GM10847 (cell line): Measurements from ENCODE around the gene DMXL1.

Source experiments
- POLR2A ChIP-seq: IDR thresholded peaks from 2 replicates; pipeline ENCODE4 v1.6.1; 2011; ENCODE audit not compliant: insufficient read length; ENCODE audit errors: extremely low read depth

Gene DMXL1

DNA sequence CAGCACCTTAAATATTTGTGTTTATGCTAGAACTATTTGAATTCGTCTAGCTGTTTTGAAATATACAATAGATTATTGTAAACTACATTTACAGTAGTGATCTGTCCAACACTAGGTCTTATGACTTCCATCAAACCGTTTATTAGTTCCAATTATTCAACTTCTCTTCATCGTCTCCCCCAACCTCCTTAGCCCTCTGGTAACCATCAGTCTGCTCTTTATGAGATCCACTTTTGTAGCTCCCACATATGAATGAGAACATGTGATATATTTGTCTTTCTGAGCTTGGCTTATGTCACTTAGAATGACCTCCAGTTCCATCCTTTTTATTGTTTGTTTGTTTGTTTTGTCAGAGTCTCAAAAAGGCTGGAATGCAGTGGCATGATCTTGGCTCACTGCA is 11.8 kb downstream of the DMXL1 start:
- no peak for TF ChIP-seq POLR2A

DNA sequence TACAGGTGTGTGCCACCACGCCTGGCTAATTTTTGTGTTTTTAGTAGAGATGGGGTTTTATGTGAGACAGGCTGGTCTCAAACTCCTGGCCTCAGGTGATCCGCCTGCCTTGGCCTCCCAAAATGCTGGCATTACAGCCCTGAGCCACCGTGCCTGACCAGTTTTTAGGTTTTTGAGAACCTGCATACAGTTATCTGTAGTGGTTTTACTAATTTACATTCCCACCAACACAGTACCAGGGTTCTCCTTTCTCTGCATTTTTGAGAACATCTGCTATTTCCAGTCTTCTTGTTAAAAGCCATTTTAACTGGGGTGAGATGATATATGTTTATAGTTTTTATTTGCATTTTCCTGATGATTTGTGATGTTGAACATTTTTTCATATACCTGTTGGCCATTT is 12.8 kb downstream of the DMXL1 start:
- no peak for TF ChIP-seq POLR2A

DNA sequence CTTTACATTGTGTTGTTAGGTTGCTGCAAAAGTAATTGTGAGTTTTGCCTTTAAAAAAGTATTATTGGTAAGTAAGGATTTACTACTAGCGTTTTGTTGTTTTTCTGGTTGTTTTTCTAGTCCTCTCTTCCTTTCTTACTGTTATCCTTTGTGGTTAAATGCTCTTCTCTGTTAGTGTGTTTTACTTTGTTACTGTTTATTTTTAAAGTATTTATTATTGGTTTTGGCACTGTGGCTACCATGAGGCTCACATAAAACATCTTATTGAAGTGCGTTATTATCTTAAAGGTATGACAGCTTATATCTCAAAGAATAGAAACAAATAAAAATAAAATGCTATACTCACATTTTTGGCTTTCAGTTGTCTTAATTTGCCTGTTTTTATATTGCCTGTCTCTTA is 17.6 kb downstream of the DMXL1 start:
- no peak for TF ChIP-seq POLR2A

DNA sequence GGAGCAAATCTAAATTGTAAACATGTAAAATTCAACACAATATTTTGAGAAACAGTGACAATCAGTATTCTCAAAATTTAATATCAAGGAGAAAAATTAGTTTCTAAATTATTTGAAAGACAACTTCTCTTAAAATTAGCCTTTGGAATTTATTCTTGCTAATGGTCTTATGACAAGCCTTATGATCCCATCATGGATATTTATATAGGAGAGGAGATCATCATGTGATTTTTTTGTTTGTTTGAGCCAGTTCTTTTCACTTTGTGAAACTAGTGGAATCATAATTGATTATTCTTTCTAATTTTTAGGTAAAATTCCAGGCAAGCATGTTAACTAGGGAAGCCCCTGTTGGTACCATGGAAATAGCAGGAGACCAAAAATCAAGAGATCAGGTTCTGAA is 24.7 kb downstream of the DMXL1 start:
- TF ChIP-seq POLR2A = no peak

DNA sequence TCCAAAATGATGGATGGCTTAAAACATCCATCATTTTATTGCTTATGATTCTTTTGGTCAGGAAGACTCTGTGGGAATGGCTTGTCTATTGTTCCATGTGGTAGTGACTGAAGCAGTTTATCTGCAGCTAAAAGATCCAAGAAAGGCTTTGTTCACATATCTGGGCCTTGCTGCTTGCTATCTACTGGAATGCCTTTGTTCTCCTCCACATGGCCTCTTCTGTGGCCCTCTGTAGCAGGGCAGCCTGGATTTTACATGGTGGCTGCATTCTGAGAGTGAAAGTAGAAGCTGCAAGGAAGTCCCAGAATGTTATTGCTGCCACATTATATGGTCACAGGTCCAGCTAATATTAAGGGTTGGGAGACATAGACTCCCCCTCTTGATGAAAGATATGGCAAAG is 35.1 kb downstream of the DMXL1 start:
- no peak for TF ChIP-seq POLR2A

GRCh38 chr5:119112151-119112550 is 41.3 kb downstream of the DMXL1 start:
- TF ChIP-seq POLR2A = no peak

- TF ChIP-seq POLR2A = no peak
Measured at GRCh38 chr5:119117237-119117636, 46.4 kb downstream of the DMXL1 start.

DNA sequence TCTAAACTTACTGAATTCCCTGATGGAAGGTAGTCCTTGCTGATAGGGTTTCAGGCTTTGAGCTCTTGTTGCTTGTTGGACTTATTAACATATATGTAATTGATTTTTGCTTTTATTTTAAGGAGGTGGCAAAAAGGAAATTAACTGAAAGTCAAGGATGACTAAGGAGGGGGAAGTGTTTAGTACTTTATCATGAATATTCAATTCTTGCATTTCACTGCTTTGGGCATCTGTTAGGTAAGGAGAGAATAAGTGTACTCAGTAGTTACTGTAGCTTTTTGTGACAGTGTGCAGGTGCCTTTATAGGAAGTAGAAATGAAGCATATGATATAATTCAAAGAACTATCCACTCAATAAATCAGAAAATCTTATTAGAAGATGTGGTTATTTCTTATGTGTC is 47.1 kb downstream of the DMXL1 start:
- TF ChIP-seq POLR2A = no peak

- no peak for TF ChIP-seq POLR2A
Measured at GRCh38 chr5:119120893-119121292, 50.0 kb downstream of the DMXL1 start.

DNA sequence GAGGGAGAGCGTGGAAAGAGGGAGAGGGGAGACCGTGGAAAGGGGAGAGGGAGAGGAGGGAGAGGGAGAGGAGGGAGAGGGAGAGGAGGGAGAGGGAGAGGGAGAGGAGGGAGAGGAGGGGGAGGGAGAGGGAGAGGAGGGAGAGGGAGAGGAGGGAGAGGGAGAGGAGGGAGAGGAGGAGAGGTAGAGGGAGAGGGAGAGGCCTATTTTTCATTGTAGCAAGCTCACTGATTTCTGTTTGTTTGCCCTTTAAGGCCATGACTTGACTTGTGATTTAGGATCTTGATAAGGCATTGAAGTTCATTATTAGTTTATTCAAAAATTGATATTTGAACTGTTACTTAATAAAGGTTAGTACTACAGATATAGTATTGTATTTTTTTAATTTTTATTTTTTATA is 52.4 kb downstream of the DMXL1 start:
- TF ChIP-seq POLR2A = no peak

GRCh38 chr5:119129770-119130169 is 58.9 kb downstream of the DMXL1 start:
- no peak for TF ChIP-seq POLR2A

- TF ChIP-seq POLR2A = no peak
Measured at GRCh38 chr5:119131530-119132304, 60.8 kb downstream of the DMXL1 start.

- TF ChIP-seq POLR2A = no peak
Measured at GRCh38 chr5:119136666-119137318, 65.9 kb downstream of the DMXL1 start.

GRCh38 chr5:119153629-119154028 is 82.7 kb downstream of the DMXL1 start:
- TF ChIP-seq POLR2A = no peak

DNA sequence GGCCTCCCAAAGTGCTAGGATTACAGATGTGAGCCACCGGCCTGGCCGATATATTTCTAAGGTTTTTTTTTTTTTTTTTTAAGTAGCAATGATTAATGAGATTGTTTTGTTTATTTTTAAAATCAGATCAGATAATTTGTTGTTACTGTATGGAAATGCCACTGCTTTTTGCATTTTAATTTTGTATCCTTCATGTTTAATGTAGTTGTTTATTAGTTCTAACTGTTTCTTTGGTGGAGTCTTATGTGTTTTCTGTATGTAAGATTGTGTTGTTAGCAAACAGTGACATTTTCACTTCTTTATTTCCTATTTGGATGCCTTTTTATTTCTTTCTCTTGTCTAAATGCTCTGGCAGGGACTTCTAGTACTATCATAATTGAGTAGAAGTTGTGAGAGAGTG is 87.3 kb downstream of the DMXL1 start:
- no peak for TF ChIP-seq POLR2A

DNA sequence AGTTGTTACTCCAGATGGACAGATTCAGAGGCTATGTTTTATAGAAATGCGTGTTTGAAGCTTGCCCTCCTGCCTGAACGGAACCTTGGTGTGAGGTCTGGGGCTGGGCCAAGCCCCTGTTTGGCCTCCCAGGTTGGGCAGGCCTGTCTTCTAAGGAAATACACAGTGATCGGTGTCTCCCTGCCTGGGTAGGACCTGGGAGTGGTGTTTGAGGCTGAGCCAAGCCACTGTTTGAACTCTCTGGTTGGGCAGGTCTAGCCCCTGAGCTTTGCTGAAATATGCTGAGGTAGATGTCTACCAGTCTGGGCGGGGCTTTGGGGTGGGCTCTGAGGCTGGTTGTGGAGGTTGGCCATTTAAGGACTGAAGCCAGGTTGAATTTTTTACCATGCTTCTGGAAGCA is 90.5 kb downstream of the DMXL1 start:
- no peak for TF ChIP-seq POLR2A

GRCh38 chr5:119166026-119166425 is 95.1 kb downstream of the DMXL1 start:
- no peak for TF ChIP-seq POLR2A
